GM12874 (cell line): ENCODE results near the gene ARSK.

Experiments used
- CTCF ChIP-seq: IDR thresholded peaks from 2 replicates; pipeline ENCODE4 v1.5.1; 2011; ENCODE audit warnings: low read depth, mild to moderate bottlenecking, control low read depth, low read length, moderate library complexity; ENCODE audit not compliant: insufficient read depth

ARSK gene

GRCh38 chr5:95563367-95563766 lies 8.5 kb downstream of the ARSK start:
- no peak for TF ChIP-seq CTCF

DNA sequence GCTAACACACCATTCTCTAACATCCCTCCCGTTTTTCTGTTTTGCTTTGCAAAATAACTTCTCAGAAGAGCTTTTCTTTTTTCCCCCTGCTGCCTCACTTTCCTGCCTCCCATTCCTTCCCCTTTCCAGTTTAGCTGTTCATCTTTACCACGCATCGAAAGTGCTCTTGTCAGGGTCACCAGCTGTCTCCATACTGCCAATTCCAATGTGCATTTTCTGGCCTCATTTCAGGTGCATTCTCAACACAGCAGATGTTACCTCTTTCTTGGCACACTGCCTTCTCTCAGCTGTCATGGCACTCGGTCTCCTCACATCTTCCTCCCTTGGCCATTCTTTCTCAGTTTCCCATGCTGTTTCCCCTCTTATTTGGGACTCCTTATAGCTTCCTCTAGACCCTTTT lies 9.5 kb downstream of the ARSK start:
- no peak for TF ChIP-seq CTCF

- TF ChIP-seq CTCF = no peak
Observed at GRCh38 chr5:95565280-95565920, 10.5 kb downstream of the ARSK start.

- no peak for TF ChIP-seq CTCF
Observed at GRCh38 chr5:95572016-95572415, 17.1 kb downstream of the ARSK start.

DNA sequence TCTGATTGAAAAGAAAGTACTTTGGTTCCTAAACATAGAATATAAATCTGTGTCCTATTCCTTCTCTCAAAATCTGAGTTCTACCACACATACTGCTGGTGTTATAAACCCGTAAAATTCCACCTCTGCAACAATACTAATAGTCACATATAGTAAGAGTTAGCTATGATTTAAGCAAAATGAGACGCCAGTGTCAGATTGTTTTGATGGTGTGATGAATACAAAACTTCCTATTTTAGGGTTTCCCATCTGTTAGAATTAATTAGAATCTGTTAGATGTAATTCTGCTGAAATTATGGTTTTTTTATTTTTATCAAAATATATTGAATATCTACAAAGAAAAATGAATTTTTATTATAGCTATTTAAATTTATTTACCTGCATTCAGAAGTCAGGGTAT lies 26.7 kb downstream of the ARSK start:
- TF ChIP-seq CTCF = no peak

GRCh38 chr5:95583992-95584391 lies 29.1 kb downstream of the ARSK start:
- TF ChIP-seq CTCF = no peak

- TF ChIP-seq CTCF = no peak
Observed at GRCh38 chr5:95590880-95591279, 36.0 kb downstream of the ARSK start.
